Activated CD4-positive, alpha-beta T cell treated with anti-CD3 and anti-CD28 coated beads, Interleukin-2, amount 10 ng/mL, durations not matched to agents 7 days and 5 days (primary cell): ENCODE measurements around the gene PARP6. TPM values are rescaled to one million over a fixed set of nuclear protein-coding genes. Genes with fewer than 3 reads are reported as not detected.
A peak's percentile ranks its signal among the peaks of the same experiment; 100 is the strongest.
"Not testable (repeated sequence)": the region's sequence is repeated elsewhere in the genome, so short reads cannot be mapped to it uniquely, and the experiment has no call there.

Experiments
- CTCF ChIA-PET: fragments of 350-600 bp; sonication (Branson Sonifier 250); formaldehyde crosslinking; loops from one replicate; lab custom pipeline; 2021; ENCODE audit warnings: antibody characterized with exemption; lab: Charles Lee
- POLR2A ChIA-PET: fragments of 350-600 bp; sonication (Branson Sonifier 250); formaldehyde crosslinking; loops from one replicate; lab custom pipeline; 2021; ENCODE audit warnings: antibody characterized with exemption; lab: Charles Lee
- DNase-seq: peaks from one replicate; pipeline ENCODE4 v3.0.0-alpha.2; 2020
- H3K27ac Mint-ChIP-seq: one replicate; pipeline ENCODE4 v1.8.0; 2021; ENCODE audit warnings: mild to moderate bottlenecking, moderate library complexity, mixed read lengths
- H3K27me3 Mint-ChIP-seq: one replicate; pipeline ENCODE4 v1.8.0; 2021; ENCODE audit warnings: mixed read lengths
- H3K36me3 Mint-ChIP-seq: one replicate; pipeline ENCODE4 v1.8.0; 2021; ENCODE audit warnings: low read depth, mixed read lengths
- H3K4me1 Mint-ChIP-seq: one replicate; pipeline ENCODE4 v1.8.0; 2021; ENCODE audit warnings: mixed read lengths
- H3K4me3 Mint-ChIP-seq: one replicate; pipeline ENCODE4 v1.8.0; 2021; ENCODE audit warnings: mild to moderate bottlenecking, moderate library complexity, mixed read lengths
- H3K9me3 Mint-ChIP-seq: one replicate; pipeline ENCODE4 v1.8.0; 2021; ENCODE audit warnings: mixed read lengths
- total RNA-seq, 2 experiments: library from RNA; stranded (reverse); gene quantifications; one replicate each; pipeline ENCODE4 v1.2.3, GENCODE V29; 2021

Gene PARP6
- total RNA-seq, 2 experiments from 2014 or later = 62.9 to 69.2 TPM

DNA sequence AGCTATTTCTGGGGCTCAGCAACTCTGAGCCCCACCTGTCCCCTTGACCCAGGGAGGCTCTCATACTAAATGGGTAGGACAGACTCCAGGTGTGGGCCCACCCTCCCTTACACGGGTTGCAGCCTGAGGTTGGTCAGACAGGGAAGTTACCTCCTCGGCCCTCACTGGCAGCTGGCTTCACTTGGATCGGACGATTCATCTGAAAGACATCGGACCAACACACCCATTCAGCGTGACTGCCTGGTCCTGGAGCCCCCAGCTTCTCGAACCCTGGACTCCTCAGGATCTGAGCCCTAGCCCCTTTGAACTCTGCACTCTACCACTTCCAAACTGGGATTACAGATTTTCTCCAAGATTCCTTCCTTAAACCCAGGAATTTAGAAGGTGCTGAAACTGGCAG lies 32.2 kb upstream of the PARP6 start:
- no peak for DNase-seq
- CTCF ChIA-PET = interaction anchor here (0.6 to 0.7 kb wide), 2 partner anchors 23 to 274 kb away, joined by 3 read pairs; no protein-coding TSS in a partner anchor
- Mint-ChIP-seq H3K27ac (no peak overlapping the region), H3K27me3 (no peaks in the 10 kb centered on the region), H3K4me1 (peaks cover 11% of the 10 kb centered on the region), H3K36me3 (no peaks in the 10 kb centered on the region), H3K4me3 (no peak overlapping the region), H3K9me3 (no peaks in the 10 kb centered on the region)
- POLR2A ChIA-PET = interaction anchor here (0.6 kb wide), 1 partner anchor 247 kb away, joined by 3 read pairs; no protein-coding TSS in a partner anchor

DNA sequence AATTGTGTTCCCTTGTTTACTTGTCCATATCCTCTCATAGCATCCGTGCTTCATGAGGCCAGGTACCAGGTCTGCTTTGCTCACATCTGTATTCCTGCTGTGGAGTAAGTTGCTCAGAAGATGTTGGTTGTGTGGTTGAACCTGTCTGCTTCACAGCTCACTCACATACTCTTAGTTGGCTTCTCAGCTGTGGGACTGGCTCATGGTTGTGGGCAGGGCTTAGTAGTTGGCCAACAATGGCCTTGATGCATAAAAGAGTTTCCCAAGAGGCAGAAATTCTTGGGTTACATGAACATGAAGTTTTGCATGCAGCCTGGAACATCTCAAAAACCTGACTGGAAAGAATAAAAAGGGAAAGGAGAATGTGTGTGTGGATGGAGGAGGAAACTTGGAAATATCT lies 30.6 kb upstream of the PARP6 start:
- H3K9me3 Mint-ChIP-seq = no peaks in the 10 kb centered on the region
- H3K36me3 Mint-ChIP-seq = no peaks in the 10 kb centered on the region
- no peaks in the 10 kb centered on the region for H3K27me3 Mint-ChIP-seq
- DNase-seq = no peak
- H3K27ac Mint-ChIP-seq = no peak overlapping the region
- peaks cover 11% of the 10 kb centered on the region for H3K4me1 Mint-ChIP-seq
- H3K4me3 Mint-ChIP-seq = no peak overlapping the region
- CTCF ChIA-PET = interaction anchor here (0.5 to 1.0 kb wide), 3 partner anchors 9 to 356 kb away, joined by 3 read pairs; no protein-coding TSS in a partner anchor
- POLR2A ChIA-PET = no interaction called here

DNA sequence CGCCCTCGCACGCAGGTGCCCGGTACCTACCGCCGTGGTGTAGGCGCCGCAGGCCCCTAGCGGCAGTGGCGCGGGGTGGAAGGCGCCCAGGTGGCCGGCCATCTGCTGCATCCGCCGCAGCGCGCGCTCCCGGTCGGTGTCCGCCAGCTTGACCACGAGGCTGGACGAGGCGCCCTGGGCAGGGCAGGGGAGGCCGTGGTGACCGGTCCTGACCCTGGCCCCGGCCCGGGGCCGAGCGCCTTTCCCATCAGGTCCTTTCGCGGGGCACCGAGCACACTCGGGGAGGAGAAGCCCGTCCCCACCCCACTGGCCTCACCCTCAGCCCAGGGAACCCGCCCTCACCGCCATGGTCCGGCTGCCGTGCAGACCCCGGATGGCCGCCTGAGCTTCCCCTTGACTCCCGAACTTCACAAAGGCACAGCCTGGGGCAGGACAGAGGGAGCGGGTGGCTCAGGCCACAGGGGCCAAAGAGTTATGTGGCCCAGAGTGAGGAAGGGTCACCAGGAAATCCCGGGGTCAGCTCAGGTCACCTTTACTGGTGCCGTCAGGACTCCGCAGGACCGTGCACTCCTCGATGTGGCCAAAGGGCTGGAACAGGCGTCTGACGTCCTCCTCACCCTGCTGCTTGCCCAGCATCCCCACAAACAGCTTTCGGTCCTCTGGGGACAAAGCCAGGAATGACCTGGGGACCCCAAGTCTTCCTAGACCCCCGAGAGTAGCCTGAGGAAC lies 17.4 kb upstream of the PARP6 start:
- no peak overlapping the region for H3K4me3 Mint-ChIP-seq
- H3K27ac Mint-ChIP-seq = no peak overlapping the region
- no peaks in the 10 kb centered on the region for H3K36me3 Mint-ChIP-seq
- H3K27me3 Mint-ChIP-seq = no peaks in the 10 kb centered on the region
- no peaks in the 10 kb centered on the region for H3K9me3 Mint-ChIP-seq
- no peak for DNase-seq
- POLR2A ChIA-PET = no interaction called here
- no peaks in the 10 kb centered on the region for H3K4me1 Mint-ChIP-seq
- CTCF ChIA-PET = interaction anchor here (0.6 kb wide), 1 partner anchor 903 kb away, joined by 3 read pairs; no protein-coding TSS in a partner anchor

DNA sequence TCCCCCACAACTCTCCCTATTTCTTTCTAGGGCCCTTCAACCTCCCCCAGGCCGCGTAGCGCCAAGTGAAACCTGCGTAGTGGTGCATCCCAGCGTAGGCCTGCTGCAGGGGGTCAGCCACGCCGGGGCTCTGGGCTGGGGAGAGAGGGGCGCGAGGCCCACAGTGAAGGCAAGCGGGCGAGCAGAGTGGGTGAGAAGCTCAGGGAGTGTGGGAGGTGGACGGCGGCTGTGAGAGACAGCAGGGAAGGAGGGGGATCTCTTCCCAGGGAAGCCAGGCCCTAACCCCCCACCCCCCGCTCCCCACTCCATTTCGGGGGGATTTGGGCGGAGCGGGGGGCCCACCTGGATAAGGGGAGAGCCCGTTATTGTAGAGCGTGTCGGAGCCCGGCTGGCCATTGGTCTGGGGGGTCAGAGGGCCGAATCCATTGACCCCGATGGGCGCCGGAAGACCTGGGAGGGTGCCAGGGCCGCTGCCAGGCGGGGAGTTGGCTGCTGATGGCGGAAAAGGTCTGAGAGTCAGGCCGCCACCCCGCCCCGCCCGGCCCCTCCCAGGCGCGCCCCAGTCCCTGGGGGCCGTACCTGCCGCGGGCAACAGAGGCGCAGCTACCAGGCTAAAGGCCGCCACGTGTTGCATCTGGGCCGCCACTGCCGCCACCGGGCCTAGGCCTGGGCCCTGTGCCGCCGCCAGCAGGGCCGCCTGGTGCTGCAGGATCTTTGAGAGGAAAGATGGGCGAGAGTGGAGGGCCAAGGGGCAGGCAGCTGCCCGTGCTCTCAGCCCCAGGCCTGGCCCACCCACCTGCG lies 16.6 kb upstream of the PARP6 start:
- ChIA-PET CTCF (no interaction called here), POLR2A (no interaction called here)
- Mint-ChIP-seq H3K4me1 (no peaks in the 10 kb centered on the region), H3K36me3 (no peaks in the 10 kb centered on the region), H3K9me3 (no peaks in the 10 kb centered on the region), H3K4me3 (no peak overlapping the region), H3K27me3 (no peaks in the 10 kb centered on the region), H3K27ac (no peak overlapping the region)
- no peak for DNase-seq

DNA sequence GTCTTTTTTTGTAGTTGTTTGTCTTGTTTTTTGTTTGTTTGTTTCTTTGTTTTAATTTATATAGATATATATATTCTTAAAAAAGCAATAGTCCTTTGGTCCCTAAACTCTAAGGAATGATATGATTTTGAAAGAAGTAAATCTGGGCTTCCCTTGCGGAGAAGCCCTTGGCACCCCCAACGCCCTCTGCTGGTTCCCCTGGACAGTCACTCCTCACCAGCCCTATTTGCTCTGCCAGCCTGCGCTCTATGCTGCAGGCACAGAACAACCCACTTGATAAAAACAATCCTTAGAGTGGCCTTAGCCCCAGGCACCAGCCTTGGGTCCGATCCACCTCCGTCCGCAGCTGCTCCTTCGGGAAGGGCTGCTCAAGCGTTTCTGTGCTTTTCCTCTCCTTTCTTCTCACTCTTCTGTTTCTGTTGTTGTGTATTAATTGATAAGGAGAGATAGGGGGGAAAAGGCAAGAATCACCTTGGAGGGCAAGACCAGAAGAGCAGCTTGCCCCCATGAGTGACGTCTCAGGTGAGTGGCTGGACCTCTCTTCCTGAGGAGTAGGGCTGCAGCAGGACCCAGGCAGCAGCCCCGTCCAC lies 13.7 kb upstream of the PARP6 start:
- Mint-ChIP-seq H3K27ac (no peak overlapping the region), H3K4me3 (no peak overlapping the region), H3K9me3 (no peaks in the 10 kb centered on the region), H3K4me1 (no peaks in the 10 kb centered on the region), H3K27me3 (no peaks in the 10 kb centered on the region), H3K36me3 (no peaks in the 10 kb centered on the region)
- CTCF ChIA-PET = interaction anchor here (0.6 to 2.2 kb wide), 4 partner anchors 13 to 336 kb away, joined by 3 to 6 read pairs (median 4); no protein-coding TSS in a partner anchor
- POLR2A ChIA-PET = no interaction called here
- DNase-seq = peak; percentile 45

DNA sequence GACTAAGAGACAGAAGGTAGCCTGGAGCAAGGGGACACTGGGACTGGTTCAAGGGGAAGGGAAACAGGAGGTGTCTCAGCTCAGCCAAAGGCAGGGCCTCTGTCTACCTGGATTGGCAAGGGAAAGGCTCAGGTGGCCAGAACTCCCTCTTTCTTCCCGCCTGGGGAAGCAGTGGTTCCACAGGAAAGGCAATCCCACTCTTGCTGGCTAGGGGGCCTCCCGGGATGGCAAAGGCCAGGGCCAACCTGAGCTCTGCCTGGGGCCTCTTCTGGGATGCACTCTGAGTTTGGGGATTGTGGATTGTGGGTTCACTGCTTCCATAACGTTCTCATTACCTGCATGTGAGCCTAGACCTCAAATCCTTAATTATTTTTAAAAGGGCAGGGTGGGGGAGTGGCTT lies 13.0 kb upstream of the PARP6 start:
- CTCF ChIA-PET = interaction anchor here (2.2 kb wide), 1 partner anchor 12 kb away, joined by 6 read pairs; no protein-coding TSS in a partner anchor
- POLR2A ChIA-PET = no interaction called here
- no peaks in the 10 kb centered on the region for H3K4me1 Mint-ChIP-seq
- H3K27ac Mint-ChIP-seq = no peak overlapping the region
- H3K9me3 Mint-ChIP-seq = no peaks in the 10 kb centered on the region
- no peaks in the 10 kb centered on the region for H3K36me3 Mint-ChIP-seq
- H3K27me3 Mint-ChIP-seq = no peaks in the 10 kb centered on the region
- H3K4me3 Mint-ChIP-seq = no peak overlapping the region
- no peak for DNase-seq

DNA sequence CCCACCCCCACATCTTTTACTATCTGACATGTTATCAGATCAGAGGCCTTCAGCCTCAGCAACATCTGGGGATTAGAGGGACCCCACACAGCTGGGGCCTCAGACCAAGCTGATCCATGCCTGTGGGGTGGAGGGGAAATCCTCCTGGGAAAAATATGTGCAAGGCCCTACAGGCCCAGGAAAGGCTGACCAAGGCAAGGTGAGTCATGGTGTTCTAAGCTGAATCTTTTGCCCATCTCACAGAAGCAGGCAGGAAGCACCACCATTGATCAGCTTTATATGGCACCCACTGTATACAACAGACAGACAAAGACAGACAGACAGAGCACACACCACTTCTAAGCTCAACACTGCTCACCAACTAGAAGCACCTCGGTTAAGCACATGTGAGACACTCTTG lies 12.4 kb upstream of the PARP6 start:
- no peaks in the 10 kb centered on the region for H3K9me3 Mint-ChIP-seq
- H3K4me1 Mint-ChIP-seq = no peaks in the 10 kb centered on the region
- no peaks in the 10 kb centered on the region for H3K27me3 Mint-ChIP-seq
- CTCF ChIA-PET = interaction anchor here (2.2 kb wide), 1 partner anchor 11 kb away, joined by 6 read pairs; no protein-coding TSS in a partner anchor
- no peak overlapping the region for H3K4me3 Mint-ChIP-seq
- no peak overlapping the region for H3K27ac Mint-ChIP-seq
- POLR2A ChIA-PET = no interaction called here
- no peaks in the 10 kb centered on the region for H3K36me3 Mint-ChIP-seq
- DNase-seq = no peak

DNA sequence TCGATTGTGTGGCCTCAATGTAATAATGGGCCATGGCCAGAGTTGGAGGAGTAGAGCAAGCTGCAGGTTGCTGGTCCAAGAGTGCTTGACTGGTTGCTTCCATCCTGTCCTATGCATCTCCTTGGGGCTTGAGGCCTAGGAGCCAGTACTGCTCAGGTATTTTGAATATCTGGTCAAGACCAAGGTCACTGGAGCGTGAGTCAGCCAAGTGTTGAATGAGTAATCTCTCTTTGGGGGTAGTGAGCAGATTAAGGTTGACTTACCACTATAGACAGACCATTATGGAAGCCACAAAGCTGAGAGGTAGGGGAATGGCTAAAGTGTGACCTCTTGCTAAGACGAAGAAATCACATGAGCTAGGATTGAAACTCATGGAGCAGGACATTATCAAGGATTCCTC lies 9.4 kb upstream of the PARP6 start:
- H3K27me3 Mint-ChIP-seq = peaks cover 4% of the 10 kb centered on the region
- H3K27ac Mint-ChIP-seq = no peak overlapping the region
- no peaks in the 10 kb centered on the region for H3K9me3 Mint-ChIP-seq
- H3K36me3 Mint-ChIP-seq = no peaks in the 10 kb centered on the region
- H3K4me3 Mint-ChIP-seq = no peak overlapping the region
- ChIA-PET CTCF (interaction anchor here (1.0 to 1.9 kb wide), 3 partner anchors 23 to 31 kb away, joined by 3 to 4 read pairs (median 3); no protein-coding TSS in a partner anchor), POLR2A (no interaction called here)
- H3K4me1 Mint-ChIP-seq = no peaks in the 10 kb centered on the region
- no peak for DNase-seq

DNA sequence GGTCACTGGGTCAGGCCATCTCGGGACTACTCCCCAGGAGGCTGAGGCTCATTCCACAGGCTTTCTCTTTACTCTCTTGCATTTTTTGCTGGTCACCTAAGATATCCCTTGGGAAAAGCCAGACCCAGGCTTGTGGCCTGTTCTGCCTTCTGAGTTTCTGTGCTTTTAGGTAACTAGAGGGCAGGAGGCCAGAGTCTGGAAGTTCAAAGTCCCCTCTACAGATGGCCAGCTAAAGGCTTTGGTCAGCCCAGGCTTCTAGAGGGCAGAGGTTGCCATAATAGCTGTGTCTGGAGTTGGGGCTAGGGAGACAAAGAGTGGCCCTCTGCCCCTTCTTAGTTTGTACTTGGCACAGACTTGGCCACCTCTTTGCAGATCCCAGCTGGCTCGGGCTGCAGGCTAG lies 8.4 kb upstream of the PARP6 start:
- CTCF ChIA-PET = interaction anchor here (1.3 to 1.9 kb wide), 2 partner anchors 23 to 32 kb away, joined by 3 to 4 read pairs; no protein-coding TSS in a partner anchor
- H3K4me1 Mint-ChIP-seq = no peaks in the 10 kb centered on the region
- H3K36me3 Mint-ChIP-seq = no peaks in the 10 kb centered on the region
- no peak for DNase-seq
- H3K27ac Mint-ChIP-seq = no peak overlapping the region
- no peaks in the 10 kb centered on the region for H3K9me3 Mint-ChIP-seq
- H3K27me3 Mint-ChIP-seq = peaks cover 4% of the 10 kb centered on the region
- H3K4me3 Mint-ChIP-seq = no peak overlapping the region
- POLR2A ChIA-PET = no interaction called here

DNA sequence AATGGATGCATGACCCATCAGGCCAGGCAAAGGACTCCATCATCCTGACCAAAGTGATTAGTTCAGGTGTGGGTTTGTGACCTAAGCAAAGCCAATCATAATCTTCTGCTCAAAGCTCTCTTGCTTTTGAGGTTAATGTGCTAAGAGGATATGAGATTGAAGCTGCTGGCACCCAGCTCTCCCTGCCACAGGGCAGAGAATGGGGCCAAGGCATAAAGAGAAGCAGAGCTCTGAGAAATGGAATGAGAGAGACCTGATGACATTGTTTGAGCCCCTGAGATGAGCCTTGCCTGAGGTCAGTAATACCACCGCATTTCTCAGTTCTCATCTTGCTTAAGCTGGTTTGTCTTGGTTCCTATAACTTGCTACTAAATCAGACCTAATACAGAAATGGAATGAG lies 6.4 kb upstream of the PARP6 start:
- H3K9me3 Mint-ChIP-seq = no peaks in the 10 kb centered on the region
- H3K36me3 Mint-ChIP-seq = no peaks in the 10 kb centered on the region
- H3K4me3 Mint-ChIP-seq = no peak overlapping the region
- peaks cover 5% of the 10 kb centered on the region for H3K4me1 Mint-ChIP-seq
- peaks cover 4% of the 10 kb centered on the region for H3K27me3 Mint-ChIP-seq
- ChIA-PET CTCF (interaction anchor here (1.1 to 2.8 kb wide), 3 partner anchors 10 to 52 kb away, joined by 3 to 7 read pairs (median 4); no protein-coding TSS in a partner anchor), POLR2A (no interaction called here)
- DNase-seq = no peak
- H3K27ac Mint-ChIP-seq = no peak overlapping the region

DNA sequence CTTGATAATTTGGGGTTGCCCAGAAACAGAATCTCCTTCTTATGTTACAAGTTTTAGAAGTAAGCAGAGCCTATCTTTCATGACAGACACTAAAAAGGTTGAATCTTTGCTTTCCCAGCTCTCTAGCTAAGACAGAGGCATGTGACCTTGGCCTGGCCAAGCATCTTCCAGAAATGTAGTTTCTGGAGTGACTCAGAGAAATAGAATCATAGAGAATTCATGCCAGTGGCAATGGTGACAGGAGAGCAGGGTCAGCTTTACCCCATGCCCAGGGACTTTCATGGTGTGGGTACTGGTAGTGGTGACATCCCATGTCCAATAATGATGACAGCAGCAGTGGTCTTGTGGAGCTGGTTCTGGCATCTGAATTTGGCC lies 4.0 kb upstream of the PARP6 start:
- H3K9me3 Mint-ChIP-seq = no peaks in the 10 kb centered on the region
- H3K4me1 Mint-ChIP-seq = peaks cover 23% of the 10 kb centered on the region
- H3K27me3 Mint-ChIP-seq = peaks cover 4% of the 10 kb centered on the region
- H3K36me3 Mint-ChIP-seq = no peaks in the 10 kb centered on the region
- H3K4me3 Mint-ChIP-seq = no peak overlapping the region
- ChIA-PET POLR2A (no interaction called here), CTCF (interaction anchor here (1.7 kb wide), 1 partner anchor 36 kb away, joined by 4 read pairs; no protein-coding TSS in a partner anchor)
- no peak overlapping the region for H3K27ac Mint-ChIP-seq
- no peak for DNase-seq

DNA sequence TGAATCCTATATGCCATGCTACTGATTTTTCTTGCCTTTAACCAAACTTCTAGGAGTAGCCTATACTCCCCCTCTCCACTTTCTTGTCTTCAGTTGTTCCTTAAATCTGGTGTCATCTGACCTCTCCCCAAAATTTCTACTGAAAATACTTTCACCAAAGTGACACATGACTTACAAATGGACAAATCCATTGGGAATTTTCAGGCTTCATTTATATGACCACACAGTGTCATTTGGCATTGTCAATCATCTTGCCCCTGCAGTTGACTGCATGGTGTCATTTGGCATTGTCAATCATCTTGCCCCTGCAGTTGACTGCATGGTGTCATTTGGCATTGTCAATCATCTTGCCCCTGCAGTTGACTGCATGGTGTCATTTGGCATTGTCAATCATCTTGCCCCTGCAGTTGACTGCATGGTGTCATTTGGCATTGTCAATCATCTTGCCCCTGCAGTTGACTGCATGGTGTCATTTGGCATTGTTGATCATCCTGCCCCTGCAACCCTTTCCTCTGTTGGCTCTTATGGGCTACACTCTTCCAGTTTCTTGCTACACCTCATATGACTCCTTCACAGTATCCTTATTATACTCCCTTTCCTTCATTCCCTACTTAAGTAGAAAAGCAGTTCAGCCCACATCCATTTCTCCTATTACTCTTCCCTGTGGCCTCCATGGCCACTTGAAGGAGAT lies 3.4 kb upstream of the PARP6 start:
- H3K27ac Mint-ChIP-seq, H3K27me3 Mint-ChIP-seq, H3K4me3 Mint-ChIP-seq, H3K9me3 Mint-ChIP-seq, CTCF ChIA-PET, H3K36me3 Mint-ChIP-seq, DNase-seq, POLR2A ChIA-PET: not testable (repeated sequence)
- peaks cover 28% of the 10 kb centered on the region for H3K4me1 Mint-ChIP-seq
